Stimulated activated CD8-positive, alpha-beta memory T cell treated with anti-CD3 and anti-CD28 coated beads, Interleukin-7, amount 100 ng/mL, for 4 hours (primary cell): Measurements from ENCODE around the gene IL18RAP.

Experiments used
- DNase-seq, 2 donors: peaks; one replicate each; pipeline ENCODE4 v3.0.0-alpha.2; 2020; ENCODE audit warnings: low read depth in 2 of 2

Gene IL18RAP

GRCh38 chr2:102421890-102422759, 835 bp upstream of the IL18RAP start:
- no peak for DNase-seq

DNA sequence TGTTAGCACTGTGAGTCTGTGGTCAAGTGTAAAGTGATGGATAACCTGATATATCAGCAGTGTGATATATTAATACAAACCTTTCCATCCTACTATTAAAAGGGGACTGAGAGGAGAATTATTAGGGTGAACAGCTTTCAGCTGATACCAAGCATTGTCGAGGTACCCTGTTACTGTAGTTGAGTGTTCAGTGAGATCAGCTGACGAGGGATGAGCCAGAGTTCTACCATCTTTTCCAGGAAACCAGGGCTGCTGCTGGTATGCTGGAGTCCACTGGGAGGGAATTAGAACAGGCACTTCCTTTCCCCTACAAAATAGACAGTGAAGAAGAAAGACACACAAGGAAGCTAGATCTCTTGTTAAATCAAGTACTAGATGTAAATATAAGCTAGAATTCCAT, 408 bp downstream of the IL18RAP start:
- DNase-seq, result no peak

DNA sequence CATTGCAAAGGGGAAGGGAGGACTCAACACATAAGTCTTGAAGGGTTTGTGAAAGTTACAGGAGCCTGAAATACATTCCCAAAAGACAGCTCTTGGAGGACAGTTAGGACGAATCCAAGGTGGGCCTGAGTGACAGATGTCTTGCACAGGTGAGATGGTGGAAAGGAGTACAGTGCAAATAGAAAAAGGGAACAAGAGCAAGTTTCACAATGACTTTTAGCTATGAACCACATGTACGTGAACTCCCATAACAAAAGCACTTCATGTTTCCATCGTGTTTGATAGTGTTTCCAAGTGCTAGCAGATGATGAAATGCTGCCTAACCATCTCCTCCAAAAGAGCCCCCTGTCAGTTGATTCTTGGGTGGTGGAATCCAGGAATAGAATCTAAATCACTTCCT, 1.8 kb downstream of the IL18RAP start:
- no peak for DNase-seq

DNA sequence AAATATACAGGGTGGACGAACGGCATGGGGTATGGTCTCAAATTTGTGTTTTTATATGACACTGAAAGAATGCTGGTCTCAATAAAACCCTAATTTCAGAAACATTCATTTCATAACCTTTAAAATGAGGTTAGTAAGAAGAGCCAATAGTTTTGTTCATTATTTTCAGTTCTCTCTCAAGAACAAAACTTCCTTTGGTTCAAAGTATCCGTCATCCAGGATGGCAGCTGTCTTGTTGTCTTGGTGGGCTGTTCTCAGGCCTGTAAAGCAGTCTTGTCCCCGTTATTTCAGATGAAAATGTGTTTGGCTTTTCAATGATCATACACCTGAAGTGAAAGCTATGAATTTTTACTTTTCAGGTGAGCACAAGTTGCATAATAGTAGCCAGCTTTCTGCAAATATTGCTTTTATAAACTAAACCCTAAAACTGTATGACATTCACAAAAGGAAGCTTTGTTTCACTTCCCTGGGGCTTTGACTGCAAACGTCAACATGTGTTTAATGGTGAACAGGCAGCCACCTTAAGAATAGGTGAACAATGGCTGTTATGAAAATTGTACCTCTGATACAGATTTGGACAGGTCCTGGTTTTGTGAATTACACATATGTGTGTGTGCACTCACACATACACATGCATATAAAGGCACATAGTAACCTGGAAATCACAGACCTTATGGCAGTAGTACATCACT, 2.6 kb downstream of the IL18RAP start:
- DNase-seq, result no peak

DNA sequence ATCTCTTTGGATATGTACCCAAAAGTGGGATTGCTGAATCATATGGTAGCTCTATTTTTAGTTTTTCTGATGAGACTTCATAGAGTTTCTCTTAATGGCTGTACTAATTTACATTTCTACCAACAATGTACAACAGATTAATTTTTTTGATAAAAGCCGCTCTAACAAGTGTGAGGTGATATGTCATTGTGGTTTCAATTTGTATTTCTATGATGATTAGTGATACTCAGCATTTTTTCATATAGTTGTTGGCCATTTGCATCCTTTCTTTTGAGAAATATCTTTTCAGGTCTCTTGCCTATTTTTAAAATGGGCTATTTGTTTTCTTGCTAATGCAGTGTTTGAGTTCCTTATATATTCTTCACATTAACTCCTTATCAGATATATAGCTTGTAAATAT, 4.3 kb downstream of the IL18RAP start:
- DNase-seq, result no peak

DNA sequence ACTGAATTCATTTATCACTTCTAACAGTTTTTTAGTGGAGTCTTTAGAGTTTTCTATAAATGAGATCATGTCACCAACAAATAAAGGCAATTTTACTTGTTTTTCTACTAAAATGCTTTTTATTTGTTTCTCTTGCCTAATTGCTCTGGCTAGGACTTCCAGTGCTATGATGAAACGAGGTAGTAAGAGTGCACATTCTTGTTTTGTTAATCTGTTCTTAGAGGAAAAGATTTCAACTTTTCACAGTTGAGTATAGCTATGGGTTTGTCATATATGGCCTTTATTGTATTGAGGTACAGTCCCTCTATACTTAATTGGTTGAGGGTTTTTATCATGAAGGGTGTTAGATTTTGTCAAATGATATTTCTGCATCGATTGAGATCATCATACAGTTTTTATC, 5.6 kb downstream of the IL18RAP start:
- no peak for DNase-seq

GRCh38 chr2:102432386-102432785, 9.4 kb downstream of the IL18RAP start:
- DNase-seq, result no peak

DNA sequence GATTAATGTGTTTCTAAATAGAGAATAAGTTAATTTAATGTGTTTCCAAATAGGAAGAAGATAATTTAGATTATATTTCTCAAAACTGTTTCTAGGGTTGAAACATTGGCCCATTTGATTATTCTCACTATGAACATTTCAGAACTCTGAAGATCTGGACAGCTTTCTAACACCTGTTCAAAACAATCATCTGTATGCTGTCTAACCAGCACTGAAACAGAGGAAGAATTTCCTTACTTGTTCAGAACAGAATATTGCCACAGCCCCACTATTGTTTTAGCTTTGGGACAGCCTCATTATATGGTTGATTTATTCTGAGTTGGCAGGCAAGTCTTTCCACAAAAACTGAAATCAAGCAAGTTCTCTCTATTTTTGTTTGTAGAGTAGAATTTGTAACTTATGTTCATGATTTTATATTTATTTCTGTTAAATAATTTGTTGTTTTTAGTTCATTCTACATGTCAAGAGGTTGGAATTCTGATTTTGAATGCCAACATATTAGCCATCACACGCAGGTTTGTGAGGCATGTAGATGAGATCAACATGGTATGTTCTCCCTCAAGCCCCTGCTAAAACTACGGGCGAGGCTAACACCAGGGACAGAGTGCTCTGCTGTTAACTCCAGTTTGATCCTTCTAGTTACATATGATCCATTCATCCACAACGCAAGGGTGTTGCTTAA, 11.2 kb downstream of the IL18RAP start:
- DNase-seq, result no peak

DNA sequence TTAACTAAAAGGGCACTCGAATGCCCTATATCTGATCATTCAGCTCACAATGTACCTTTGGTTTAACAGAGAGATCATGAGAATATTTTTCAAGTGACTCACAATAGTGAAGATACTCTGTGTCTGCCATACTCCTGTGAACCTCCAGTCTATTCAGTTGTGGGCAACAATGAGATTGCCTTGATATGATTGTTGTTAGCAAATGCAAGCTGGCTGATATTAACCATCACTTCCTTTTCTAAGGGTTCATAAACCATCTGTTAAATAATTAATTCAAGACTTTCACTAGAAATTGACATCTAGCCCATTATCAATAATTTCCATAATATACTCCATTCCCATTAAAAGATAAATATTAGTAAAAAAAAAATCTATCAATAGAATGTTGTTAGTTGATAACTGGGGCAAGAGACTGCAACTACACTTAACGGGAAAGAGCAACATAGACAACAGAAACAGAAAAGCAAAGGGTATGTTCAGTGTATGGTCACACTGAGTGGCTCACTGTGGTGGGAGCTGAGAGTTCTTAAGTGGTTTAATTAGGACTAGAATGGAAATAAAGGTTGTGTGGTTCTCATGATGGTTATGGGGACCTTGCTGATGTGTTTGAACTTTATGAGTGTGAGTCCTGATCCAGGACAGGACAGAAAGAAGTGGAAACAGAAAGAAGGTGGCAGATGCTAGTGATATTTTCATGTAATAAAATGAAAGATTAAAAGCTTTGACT, 11.9 kb downstream of the IL18RAP start:
- no peak for DNase-seq

DNA sequence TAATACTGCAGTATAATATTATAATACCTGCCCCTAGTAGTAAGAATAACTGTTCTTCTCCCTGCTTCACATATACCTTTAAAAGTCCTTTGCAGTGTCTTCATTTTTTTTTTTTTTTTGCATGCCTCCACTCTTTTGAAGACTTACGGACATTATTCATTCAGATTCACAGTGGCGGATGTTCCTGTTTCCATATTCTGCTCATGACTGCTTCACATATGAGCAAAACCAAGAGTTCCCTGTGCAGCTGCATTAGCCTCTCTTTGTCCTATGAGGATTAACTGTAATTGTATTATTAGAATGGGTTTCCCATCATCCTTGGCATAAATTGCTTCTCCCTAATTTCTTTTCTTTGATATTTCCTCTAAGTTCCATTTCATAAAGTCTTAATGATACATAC, 12.8 kb downstream of the IL18RAP start:
- DNase-seq, result no peak

DNA sequence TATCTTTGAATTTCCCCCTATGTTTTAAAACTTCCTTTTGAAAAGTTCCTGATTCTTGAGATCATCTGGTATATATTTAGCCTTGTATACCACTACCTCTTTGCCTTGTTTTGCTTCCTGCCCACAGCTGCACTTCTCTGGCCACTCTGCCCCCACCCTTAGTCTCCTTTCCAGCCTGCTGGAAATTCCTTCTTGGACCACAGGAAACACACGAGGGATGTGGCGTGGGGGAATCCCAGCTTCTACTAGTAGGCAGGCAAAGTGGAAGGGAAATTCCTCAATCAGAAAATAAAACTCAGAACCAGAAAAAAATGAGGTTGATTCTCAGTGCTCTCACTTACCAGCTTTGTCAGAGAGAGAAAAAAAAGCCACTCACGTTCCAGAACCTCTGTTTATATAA, 13.4 kb downstream of the IL18RAP start:
- DNase-seq, result peak in 1 of 2 donors; percentile 23

GRCh38 chr2:102437122-102437521, 14.2 kb downstream of the IL18RAP start:
- no peak for DNase-seq

- no peak for DNase-seq
Measured at GRCh38 chr2:102438111-102438510, 15.2 kb downstream of the IL18RAP start.

DNA sequence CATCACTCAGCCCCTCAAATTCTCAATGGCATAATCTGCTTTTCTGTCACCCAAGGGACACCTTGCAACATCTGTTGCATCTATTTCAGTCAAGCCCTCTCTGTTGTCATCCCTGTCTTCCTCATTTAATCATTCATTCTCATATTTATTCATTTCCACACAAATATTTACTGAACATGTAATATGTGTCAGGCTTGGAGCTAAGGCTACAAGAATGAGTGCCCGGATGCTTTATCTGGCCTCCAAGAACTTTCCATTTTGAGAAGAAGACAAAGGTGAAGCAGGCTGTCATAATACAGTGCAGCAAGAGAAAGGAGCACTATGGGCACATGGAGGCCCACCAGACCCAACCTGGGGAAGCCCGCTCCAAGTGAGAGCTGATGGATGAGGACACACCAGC, 15.6 kb downstream of the IL18RAP start:
- no peak for DNase-seq

- DNase-seq, result no peak
Measured at GRCh38 chr2:102439065-102439695, 16.2 kb downstream of the IL18RAP start.

DNA sequence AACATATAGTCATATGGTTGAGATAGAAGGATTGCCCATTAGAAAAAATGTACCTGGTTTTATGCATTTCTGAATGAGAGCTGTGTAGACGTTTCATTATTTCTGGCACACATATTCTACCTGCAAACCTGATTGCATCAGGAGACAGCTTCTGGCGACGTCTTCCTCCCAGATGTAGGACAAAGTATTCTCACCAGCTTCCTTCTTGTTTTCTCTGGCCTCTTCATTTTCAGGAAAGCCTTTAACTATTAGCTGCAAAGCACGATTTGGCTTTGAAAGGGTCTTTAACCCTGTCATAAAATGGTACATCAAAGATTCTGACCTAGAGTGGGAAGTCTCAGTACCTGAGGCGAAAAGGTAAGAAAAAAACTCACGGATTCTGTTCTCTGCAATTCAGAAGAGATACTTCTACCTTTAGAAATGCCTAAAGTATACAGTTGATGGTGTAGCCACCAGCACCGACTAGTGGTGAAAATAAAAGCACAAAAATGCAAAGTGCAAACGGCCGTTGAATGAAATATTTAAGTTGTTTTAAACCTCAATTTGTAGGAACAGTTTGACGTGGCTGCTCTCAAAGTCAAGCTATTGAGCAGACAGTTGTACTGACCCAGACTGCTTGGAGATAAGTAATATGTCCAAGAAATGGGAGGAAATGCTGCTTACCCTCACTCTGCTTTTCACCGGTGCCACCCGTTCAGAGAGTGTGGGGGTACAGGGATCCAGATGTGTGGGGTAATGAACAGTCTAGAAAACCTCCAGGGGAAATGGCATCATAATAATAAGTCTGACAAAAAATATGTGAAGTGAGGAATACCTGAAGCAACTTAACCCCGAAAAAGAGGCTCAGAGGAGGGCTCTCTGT, 20.2 kb downstream of the IL18RAP start:
- DNase-seq, result peak; percentile 13 to 35

GRCh38 chr2:102444233-102444632, 21.3 kb downstream of the IL18RAP start:
- no peak for DNase-seq

DNA sequence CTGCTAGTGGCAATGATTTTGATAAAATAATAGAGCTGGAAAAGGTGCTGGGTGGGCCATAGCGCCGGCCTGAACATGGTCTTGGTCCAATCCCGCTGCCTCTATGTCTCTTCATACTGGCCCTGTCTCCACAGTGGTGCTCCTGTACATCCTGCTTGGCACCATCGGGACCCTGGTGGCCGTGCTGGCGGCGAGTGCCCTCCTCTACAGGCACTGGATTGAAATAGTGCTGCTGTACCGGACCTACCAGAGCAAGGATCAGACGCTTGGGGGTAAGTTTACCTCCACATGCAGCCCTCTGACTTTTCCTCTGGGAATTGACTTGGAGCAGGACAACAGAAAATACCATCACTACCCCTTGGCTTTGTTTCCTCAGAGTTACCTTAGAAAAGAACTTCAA, 24.0 kb downstream of the IL18RAP start:
- DNase-seq, result no peak

DNA sequence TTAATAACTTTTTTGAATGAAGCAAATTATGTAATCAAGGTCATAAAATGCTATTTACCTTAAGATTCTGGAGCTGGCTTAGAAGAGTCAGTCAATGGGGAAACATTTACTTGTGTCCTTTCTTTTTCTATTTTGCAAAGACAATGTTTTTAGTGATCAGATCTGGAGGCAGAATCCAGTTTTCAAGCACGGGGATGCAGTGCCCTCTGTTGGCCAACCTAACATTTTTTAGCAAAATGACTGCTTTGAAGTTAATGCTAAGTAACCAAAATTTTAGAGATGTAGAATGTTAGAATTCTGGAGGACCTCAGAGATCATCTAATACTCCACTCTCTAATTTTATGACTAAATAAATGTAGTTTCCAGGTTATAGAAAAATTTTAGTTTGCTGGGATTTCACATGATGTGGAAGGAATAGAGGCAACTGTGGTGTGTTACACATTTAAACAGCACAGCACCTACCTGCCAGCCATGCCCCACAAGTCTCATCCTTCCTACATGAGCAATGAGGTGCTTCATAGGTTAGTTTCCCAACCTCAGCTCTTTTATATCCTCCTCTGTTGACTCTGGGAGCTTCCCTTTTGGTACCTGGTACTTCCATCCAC, 26.5 kb downstream of the IL18RAP start:
- DNase-seq, result peak; percentile 36 to 42

DNA sequence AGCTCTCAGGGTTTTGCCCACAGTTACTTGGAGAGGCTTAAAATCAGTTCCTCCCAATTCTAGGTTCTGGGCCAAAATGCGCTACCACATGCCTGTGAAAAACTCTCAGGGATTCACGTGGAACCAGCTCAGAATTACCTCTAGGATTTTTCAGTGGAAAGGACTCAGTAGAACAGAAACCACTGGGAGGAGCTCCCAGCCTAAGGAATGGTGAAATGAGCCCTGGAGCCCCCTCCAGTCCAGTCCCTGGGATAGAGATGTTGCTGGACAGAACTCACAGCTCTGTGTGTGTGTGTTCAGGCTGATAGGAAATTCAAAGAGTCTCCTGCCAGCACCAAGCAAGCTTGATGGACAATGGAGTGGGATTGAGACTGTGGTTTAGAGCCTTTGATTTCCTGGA, 29.0 kb downstream of the IL18RAP start:
- no peak for DNase-seq
